DOHH2 (cell line): ENCODE results near the gene KSR1.

Experiments used
- H3F3A ChIP-seq: fragments of 200-600 bp; sonication (generic), shearing (Covaris generic); 2 replicates; pipeline ENCODE4 v1.6.0; 2016; ENCODE audit warnings: antibody characterized with exemption, mild to moderate bottlenecking; ENCODE audit not compliant: control insufficient read depth, insufficient read depth
- H3K27ac ChIP-seq: fragments of 200-600 bp; sonication (generic); 2 replicates; pipeline ENCODE4 v1.5.1; 2014; ENCODE audit warnings: low read depth, mild to moderate bottlenecking, low read length, moderate library complexity
- H3K27me3 ChIP-seq: fragments of 200-600 bp; sonication (generic); 2 replicates; pipeline ENCODE4 v1.6.1; 2014; ENCODE audit warnings: mild to moderate bottlenecking, low read length, mixed read lengths; ENCODE audit not compliant: control insufficient read depth
- H3K36me3 ChIP-seq: fragments of 200-600 bp; sonication (generic); 2 replicates; pipeline ENCODE4 v1.6.1; 2014; ENCODE audit warnings: mild to moderate bottlenecking, low read length, moderate library complexity, mixed read lengths; ENCODE audit not compliant: control insufficient read depth
- H3K4me1 ChIP-seq: fragments of 200-600 bp; sonication (generic); 2 replicates; pipeline ENCODE4 v1.6.1; 2014; ENCODE audit warnings: mild to moderate bottlenecking, low read length, mixed read lengths; ENCODE audit not compliant: control insufficient read depth
- H3K4me2 ChIP-seq: fragments of 200-600 bp; sonication (generic); 2 replicates; pipeline ENCODE4 v1.6.0; 2014; ENCODE audit warnings: mild to moderate bottlenecking, low read length, moderate library complexity
- H3K4me3 ChIP-seq: fragments of 200-600 bp; sonication (generic); 2 replicates; pipeline ENCODE4 v1.5.1; 2014; ENCODE audit warnings: mild to moderate bottlenecking, low read length, mixed read lengths
- H3K79me2 ChIP-seq: fragments of 200-600 bp; sonication (generic); 2 replicates; pipeline ENCODE4 v1.6.1; 2014; ENCODE audit warnings: mild to moderate bottlenecking, low read length, mixed read lengths; ENCODE audit not compliant: control insufficient read depth
- H3K9me2 ChIP-seq: fragments of 200-600 bp; sonication (generic); replicated peaks from 2 replicates; pipeline ENCODE4 v1.6.1; 2014; ENCODE audit warnings: mild to moderate bottlenecking, low read length, mixed read lengths; ENCODE audit not compliant: control insufficient read depth
- H3K9me3 ChIP-seq: fragments of 200-600 bp; sonication (generic); 2 replicates; pipeline ENCODE4 v1.6.1; 2014; ENCODE audit warnings: antibody characterized with exemption, low read length, mixed read lengths; ENCODE audit not compliant: control insufficient read depth, insufficient read depth
- H4K20me1 ChIP-seq: fragments of 200-600 bp; sonication (generic); 2 replicates; pipeline ENCODE4 v1.6.0; 2014; ENCODE audit warnings: low read depth, mild to moderate bottlenecking, antibody characterized with exemption, low read length, moderate library complexity; ENCODE audit not compliant: control insufficient read depth, insufficient read depth
- CTCF ChIP-seq: fragments of 200-600 bp; sonication (generic); IDR thresholded peaks from one replicate; pipeline ENCODE4 v1.5.1; 2014; ENCODE audit warnings: antibody characterized with exemption, mild to moderate bottlenecking, low read depth, low read length; ENCODE audit not compliant: poor library complexity, severe bottlenecking
- EZH2phosphoT487 ChIP-seq: fragments of 200-600 bp; sonication (generic); IDR thresholded peaks from 2 replicates; pipeline ENCODE4 v1.6.1; 2017; ENCODE audit warnings: borderline replicate concordance, mild to moderate bottlenecking, antibody characterized with exemption, low read length, moderate library complexity, mixed read lengths

The KSR1 gene

GRCh38 chr17:27504188-27504995 lies 48.1 kb downstream of the KSR1 start:
- Histone ChIP-seq H4K20me1 (no peaks in the 10 kb centered on the region), H3F3A (no peaks in the 10 kb centered on the region), H3K27me3 (peaks cover 23% of the 10 kb centered on the region), H3K27ac (no peak overlapping the region), H3K9me2 (no peaks in the 10 kb centered on the region), H3K4me3 (no peak overlapping the region), H3K4me1 (no peaks in the 10 kb centered on the region), H3K36me3 (no peaks in the 10 kb centered on the region), H3K9me3 (no peaks in the 10 kb centered on the region), H3K79me2 (no peaks in the 10 kb centered on the region), H3K4me2 (no peak overlapping the region)
- TF ChIP-seq EZH2phosphoT487 (no peak), CTCF (no peak)

- Histone ChIP-seq H4K20me1 (no peaks in the 10 kb centered on the region), H3K27me3 (peaks cover 23% of the 10 kb centered on the region), H3K4me2 (no peak overlapping the region), H3K79me2 (no peaks in the 10 kb centered on the region), H3K9me3 (no peaks in the 10 kb centered on the region), H3K36me3 (no peaks in the 10 kb centered on the region), H3K9me2 (no peaks in the 10 kb centered on the region), H3F3A (no peaks in the 10 kb centered on the region), H3K4me1 (no peaks in the 10 kb centered on the region), H3K4me3 (no peak overlapping the region), H3K27ac (no peak overlapping the region)
- TF ChIP-seq CTCF (no peak), EZH2phosphoT487 (no peak)
Observed at GRCh38 chr17:27506348-27507218, 50.3 kb downstream of the KSR1 start.

GRCh38 chr17:27511168-27511883 lies 55.1 kb downstream of the KSR1 start:
- H3K4me3 ChIP-seq: no peak overlapping the region
- no peaks in the 10 kb centered on the region for H3K36me3 ChIP-seq
- H3F3A ChIP-seq: no peaks in the 10 kb centered on the region
- H3K9me3 ChIP-seq: no peaks in the 10 kb centered on the region
- H3K27ac ChIP-seq: no peak overlapping the region
- H3K4me1 ChIP-seq: no peaks in the 10 kb centered on the region
- no peak for TF ChIP-seq EZH2phosphoT487
- TF ChIP-seq CTCF: no peak
- peaks cover 5% of the 10 kb centered on the region for H3K27me3 ChIP-seq
- H4K20me1 ChIP-seq: no peaks in the 10 kb centered on the region
- no peaks in the 10 kb centered on the region for H3K9me2 ChIP-seq
- no peak overlapping the region for H3K4me2 ChIP-seq
- no peaks in the 10 kb centered on the region for H3K79me2 ChIP-seq
